Natural killer cell (primary cell): ENCODE measurements around the gene LENG9. TPM values are rescaled to one million over a fixed set of nuclear protein-coding genes. Genes with fewer than 3 reads are reported as not detected.

Source experiments
- ATAC-seq, 3 donors: fragments of 150-1000 bp in 2 of 3; fragments of 200-7000 bp in 1 of 3; cut with Tn5 transposase; 1 replicate in 1 of 3; 2 replicates in 2 of 3; pipeline ENCODE4 v1.10.0; 2021; ENCODE audit warnings: mild to moderate bottlenecking in 2 of 3, moderate library complexity in 2 of 3
- DNase-seq, 2 donors: peaks; one replicate each; pipeline versions ENCODE4 v3.0.0 to v3.0.0-alpha.2; 2013 to 2021; ENCODE audit warnings: mixed read lengths in 1 of 2
- H3K27ac ChIP-seq: one replicate; pipeline ENCODE4 v1.5.1; 2013; ENCODE audit warnings: mild to moderate bottlenecking, low read length
- H3K27me3 ChIP-seq: one replicate; pipeline ENCODE4 v1.6.1; 2013; ENCODE audit warnings: low read length; ENCODE audit not compliant: control insufficient read depth, insufficient read depth
- H3K36me3 ChIP-seq: one replicate; pipeline ENCODE4 v1.6.1; 2013; ENCODE audit warnings: low read length; ENCODE audit not compliant: control insufficient read depth, insufficient read depth
- H3K4me1 ChIP-seq: one replicate; pipeline ENCODE4 v1.6.1; 2013; ENCODE audit warnings: low read length; ENCODE audit not compliant: control insufficient read depth, insufficient read depth
- H3K4me3 ChIP-seq: one replicate; pipeline ENCODE4 v1.5.1; 2013; ENCODE audit warnings: low read length
- H3K9me3 ChIP-seq: one replicate; pipeline ENCODE4 v1.6.1; 2013; ENCODE audit warnings: low read length; ENCODE audit not compliant: control insufficient read depth, insufficient read depth
- H3K27ac Mint-ChIP-seq, 2 donors: one replicate each; pipeline ENCODE4 v1.8.0; 2022; ENCODE audit warnings: mild to moderate bottlenecking in 2 of 2, mixed read lengths in 2 of 2, moderate library complexity in 1 of 2
- H3K27me3 Mint-ChIP-seq, 2 donors: one replicate each; pipeline ENCODE4 v1.8.0; 2022; ENCODE audit warnings: low read depth in 2 of 2, mixed read lengths in 2 of 2
- H3K36me3 Mint-ChIP-seq: one replicate; pipeline ENCODE4 v1.8.0; 2022; ENCODE audit warnings: mixed read lengths
- H3K4me1 Mint-ChIP-seq, 2 donors: one replicate each; pipeline ENCODE4 v1.8.0; 2022; ENCODE audit warnings: mixed read lengths in 2 of 2
- H3K4me3 Mint-ChIP-seq: one replicate; pipeline ENCODE4 v1.8.0; 2022; ENCODE audit warnings: mild to moderate bottlenecking, moderate library complexity, mixed read lengths
- H3K9me3 Mint-ChIP-seq, 2 donors: one replicate each; pipeline ENCODE4 v1.8.0; 2022; ENCODE audit warnings: mixed read lengths in 2 of 2
- CTCF ChIP-seq: fragments of 200-600 bp; IDR thresholded peaks from one replicate; pipeline ENCODE4 v1.8.0; 2022; ENCODE audit warnings: antibody characterized with exemption
- WGBS: methylation state at CpG from one replicate; pipeline ENCODE4 v1.1.7; 2013; ENCODE audit warnings: missing lambda C conversion rate; ENCODE audit not compliant: insufficient coverage; 5-methylcytosine and 5-hydroxymethylcytosine counted together
- intact Hi-C: fragments of 100-400 bp; cut with micrococcal nuclease; formaldehyde crosslinking; loops from one replicate; pipeline ENCODE4 v1.14.2; 2022
- total RNA-seq, 4 donors: library from RNA; stranded (reverse); fragments of 120-200 nt in 1 of 4; gene quantifications; one replicate each; pipeline versions ENCODE4 v1.2.3 to v1.2.4, GENCODE V29; 2013 to 2022

The LENG9 gene
- total RNA-seq, 3 donors from 2014 or later (not counting 1 experiment from before 2014, with no cell fraction given): 3.2 to 5.6 (median 4.3) TPM

GRCh38 chr19:54435551-54436016, 28.0 kb downstream of the LENG9 start:
- H3K36me3 ChIP-seq: no peaks in the 10 kb centered on the region
- peaks cover 18% of the 10 kb centered on the region for H3K4me1 ChIP-seq
- Mint-ChIP-seq H3K36me3 (no peaks in the 10 kb centered on the region), H3K9me3 (no peaks in the 10 kb centered on the region), H3K27me3 (peaks cover 0 to 5% of the 10 kb centered on the region in 2 donors), H3K27ac (no peak overlapping the region), H3K4me3 (no peak overlapping the region), H3K4me1 (peaks cover 5 to 31% of the 10 kb centered on the region in 2 donors)
- H3K27me3 ChIP-seq: no peaks in the 10 kb centered on the region
- WGBS: 87% methylated on average over 12 of the region's 16 CpGs
- no peak overlapping the region for H3K27ac ChIP-seq
- no peak for DNase-seq
- H3K4me3 ChIP-seq: no peak overlapping the region
- H3K9me3 ChIP-seq: no peaks in the 10 kb centered on the region
- no peak for ATAC-seq
- no peak for TF ChIP-seq CTCF
- intact Hi-C loops: no loop called here

GRCh38 chr19:54434873-54435214, 28.7 kb downstream of the LENG9 start:
- H3K27ac Mint-ChIP-seq: peak overlapping the region in 1 of 2 donors; percentile 82

GRCh38 chr19:54434112-54434872, 29.3 kb downstream of the LENG9 start:
- Mint-ChIP-seq H3K27me3 (peaks cover 0 to 7% of the 10 kb centered on the region in 2 donors), H3K27ac (peak overlapping the region in 1 of 2 donors; percentile 82), H3K4me1 (peaks cover 5 to 33% of the 10 kb centered on the region in 2 donors), H3K36me3 (no peaks in the 10 kb centered on the region), H3K9me3 (no peaks in the 10 kb centered on the region), H3K4me3 (no peak overlapping the region)
- ATAC-seq (no peak), DNase-seq (no peak)
- Histone ChIP-seq H3K9me3 (no peaks in the 10 kb centered on the region), H3K27me3 (peaks cover 11% of the 10 kb centered on the region), H3K27ac (no peak overlapping the region), H3K4me3 (no peak overlapping the region), H3K36me3 (no peaks in the 10 kb centered on the region), H3K4me1 (peaks cover 25% of the 10 kb centered on the region)
- whole genome bisulfite sequencing: 82% methylated on average over 23 of the region's 23 CpGs
- no peak for TF ChIP-seq CTCF
- intact Hi-C loops: no loop called here

More at GRCh38 chr19:54434873-54435214, 28.7 kb downstream of the LENG9 start:
- Histone ChIP-seq H3K36me3 (no peaks in the 10 kb centered on the region), H3K9me3 (no peaks in the 10 kb centered on the region), H3K27me3 (peaks cover 6% of the 10 kb centered on the region), H3K4me1 (peaks cover 25% of the 10 kb centered on the region), H3K27ac (no peak overlapping the region), H3K4me3 (no peak overlapping the region)
- H3K4me3 Mint-ChIP-seq: peak overlapping the region; percentile 25
- WGBS: 73% methylated on average over 10 of the region's 11 CpGs
- no peaks in the 10 kb centered on the region for H3K9me3 Mint-ChIP-seq
- peaks cover 5 to 31% of the 10 kb centered on the region in 2 donors for H3K4me1 Mint-ChIP-seq
- TF ChIP-seq CTCF: no peak
- peaks cover 0 to 5% of the 10 kb centered on the region in 2 donors for H3K27me3 Mint-ChIP-seq
- intact Hi-C loops: no loop called here
- ATAC-seq (peak in 2 of 3 donors; percentile 12 to 13), DNase-seq (no peak)
- H3K36me3 Mint-ChIP-seq: no peaks in the 10 kb centered on the region
